ENCODE measurements around the gene VWF.

The VWF gene
- total RNA-seq = 0 to 0.19 (median 0) reads per million in 3 donors

DNA sequence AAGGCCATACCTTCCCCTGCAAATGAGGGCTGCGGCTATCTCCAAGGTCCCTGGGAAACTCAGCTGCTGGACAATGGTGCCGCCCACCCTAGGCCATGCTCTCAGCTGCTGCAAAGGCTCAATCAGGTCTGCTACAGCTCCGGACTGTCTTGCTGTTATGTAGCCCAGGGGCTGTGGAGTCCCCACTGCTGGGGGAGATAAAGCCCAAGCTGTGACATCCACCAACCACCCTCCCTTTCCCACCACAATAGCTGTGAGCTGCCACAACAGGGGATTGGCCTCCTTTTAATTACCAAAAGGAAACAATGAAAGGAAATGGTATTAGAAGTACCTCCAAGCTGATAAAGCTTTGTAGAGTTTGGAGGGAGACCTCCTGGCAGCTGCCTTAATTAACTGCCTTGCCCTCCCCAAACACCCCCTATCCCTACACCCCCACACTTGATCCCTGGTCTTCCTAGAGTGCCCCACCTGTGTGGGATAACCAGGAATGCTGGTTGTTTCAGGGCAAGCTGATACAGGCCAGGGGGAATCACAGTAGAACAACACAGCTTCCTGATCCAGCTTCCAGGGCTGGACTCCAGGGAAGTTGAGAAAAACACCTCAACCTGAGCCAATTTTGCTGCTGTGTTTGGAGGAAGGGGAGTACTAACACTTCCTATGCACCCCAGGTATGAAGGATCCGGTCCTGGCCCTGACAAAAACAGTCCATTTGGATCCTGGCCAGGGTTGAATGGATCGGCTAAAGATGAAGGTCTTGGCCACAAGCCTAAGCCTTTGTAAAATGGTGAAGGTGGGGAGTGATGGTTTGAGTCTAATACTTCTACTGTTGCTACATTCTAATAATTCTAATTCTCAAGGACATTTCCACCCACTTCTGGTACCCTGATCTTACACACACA lies at the start of gene VWF:
Gene VWF, minus strand, starts transcription at position 260 of the 899 bp plus-strand sequence. CDS start 1,474 bp downstream, outside the sequence.
- H3K27ac ChIP-seq (ENCODE audit: insufficient read depth, low read length, poor library complexity, severe bottlenecking) = no peak within 1 kb of the TSS
- H3K27me3 ChIP-seq (replicated peaks; ENCODE audit: control insufficient read depth, insufficient read depth, low read length, poor library complexity, severe bottlenecking) = no peaks in the 10 kb centered on the region
- no peaks in the 10 kb centered on the region for H3K36me3 ChIP-seq (ENCODE audit: control insufficient read depth, insufficient read depth, low read length)
- no peak for DNase-seq
- H3K9me3 ChIP-seq (ENCODE audit: control insufficient read depth, low read length) = no peaks in the 10 kb centered on the region
- no peak within 1 kb of the TSS for H3K4me3 ChIP-seq (ENCODE audit: insufficient read depth, low read depth, low read length, poor library complexity, severe bottlenecking)
- no peaks in the 10 kb centered on the region for H3K4me1 ChIP-seq (ENCODE audit: control insufficient read depth, insufficient read depth, low read length, poor library complexity, severe bottlenecking)

DNA sequence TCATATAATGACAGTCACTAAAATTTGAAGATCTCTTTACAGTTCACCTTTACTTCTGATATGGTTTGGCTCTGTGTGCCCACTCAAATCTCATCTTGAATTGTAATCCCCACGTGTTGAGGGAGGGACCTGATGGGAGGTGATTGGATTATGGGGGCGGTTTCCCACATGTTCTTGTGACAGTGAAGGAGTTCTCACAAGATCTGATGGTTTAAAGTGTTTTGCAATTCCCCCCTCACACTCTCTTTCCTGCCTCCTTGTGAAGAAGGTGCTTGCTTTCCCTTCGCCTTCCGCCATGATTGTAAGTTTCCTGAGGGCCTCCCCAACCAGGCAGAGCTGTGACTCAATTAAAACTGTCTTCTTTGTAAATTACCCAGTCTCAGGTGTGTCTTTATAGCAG lies 48.4 kb upstream of the VWF start:
- Histone ChIP-seq H3K36me3 (ENCODE audit: control insufficient read depth, insufficient read depth, low read length) (no peaks in the 10 kb centered on the region), H3K9me3 (ENCODE audit: control insufficient read depth, low read length) (no peaks in the 10 kb centered on the region), H3K4me3 (ENCODE audit: insufficient read depth, low read depth, low read length, poor library complexity, severe bottlenecking) (no peak overlapping the region), H3K4me1 (ENCODE audit: control insufficient read depth, insufficient read depth, low read length, poor library complexity, severe bottlenecking) (no peaks in the 10 kb centered on the region), H3K27ac (ENCODE audit: insufficient read depth, low read length, poor library complexity, severe bottlenecking) (no peak overlapping the region), H3K27me3 (replicated peaks; ENCODE audit: control insufficient read depth, insufficient read depth, low read length, poor library complexity, severe bottlenecking) (no peaks in the 10 kb centered on the region)
- no peak for DNase-seq

DNA sequence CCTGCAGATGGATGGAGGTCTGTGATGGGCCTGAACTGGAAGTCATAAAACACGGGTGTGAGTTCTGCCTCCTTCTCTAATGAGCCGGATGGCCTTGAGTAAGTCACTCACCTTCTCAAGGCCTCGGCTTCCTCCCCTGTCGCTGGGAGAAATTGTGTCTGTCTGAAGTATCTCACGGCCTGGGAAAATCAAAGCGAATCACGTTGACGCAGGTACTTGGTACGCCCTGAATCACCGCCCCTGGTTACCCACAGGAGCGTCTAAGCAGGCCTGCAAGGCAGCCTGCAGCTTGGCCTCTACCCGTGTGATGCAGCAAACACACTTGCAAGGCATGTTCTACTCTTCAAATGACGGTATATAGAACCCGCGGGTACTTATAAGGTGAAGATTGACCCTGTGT lies 47.6 kb upstream of the VWF start:
- DNase-seq = no peak
- H3K4me1 ChIP-seq (ENCODE audit: control insufficient read depth, insufficient read depth, low read length, poor library complexity, severe bottlenecking) = no peaks in the 10 kb centered on the region
- no peaks in the 10 kb centered on the region for H3K36me3 ChIP-seq (ENCODE audit: control insufficient read depth, insufficient read depth, low read length)
- no peak overlapping the region for H3K27ac ChIP-seq (ENCODE audit: insufficient read depth, low read length, poor library complexity, severe bottlenecking)
- H3K27me3 ChIP-seq (replicated peaks; ENCODE audit: control insufficient read depth, insufficient read depth, low read length, poor library complexity, severe bottlenecking) = no peaks in the 10 kb centered on the region
- no peak overlapping the region for H3K4me3 ChIP-seq (ENCODE audit: insufficient read depth, low read depth, low read length, poor library complexity, severe bottlenecking)
- no peaks in the 10 kb centered on the region for H3K9me3 ChIP-seq (ENCODE audit: control insufficient read depth, low read length)

DNA sequence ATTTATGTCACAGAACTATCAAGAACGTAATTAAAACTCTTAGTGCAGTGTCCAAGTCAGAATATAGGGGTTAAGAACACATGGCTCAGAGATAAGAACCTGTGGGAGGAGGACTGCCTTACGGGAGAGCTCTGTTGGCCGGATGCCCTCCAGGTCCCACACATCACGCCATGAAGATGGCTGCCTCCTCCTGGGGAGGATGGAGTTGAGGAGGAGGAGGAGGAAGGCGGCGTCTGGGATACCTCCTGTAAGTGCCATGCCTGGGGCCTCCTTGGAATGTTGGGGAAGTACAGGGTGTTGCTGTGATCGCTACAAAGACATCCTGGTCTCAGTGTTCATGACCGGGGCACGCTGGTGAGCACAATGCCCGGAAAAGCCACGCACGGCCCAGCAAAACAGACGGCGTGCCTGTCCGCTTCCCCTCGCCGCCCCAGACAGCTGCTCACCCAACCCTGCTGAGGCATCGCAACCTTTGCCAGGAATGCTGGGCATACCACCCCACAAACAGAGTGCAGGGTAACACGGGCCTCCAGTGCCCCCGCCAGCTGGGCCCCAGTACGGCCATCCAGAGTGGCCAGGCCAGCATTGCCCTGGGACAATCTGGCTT lies 47.0 kb upstream of the VWF start:
- no peaks in the 10 kb centered on the region for H3K4me1 ChIP-seq (ENCODE audit: control insufficient read depth, insufficient read depth, low read length, poor library complexity, severe bottlenecking)
- H3K4me3 ChIP-seq (ENCODE audit: insufficient read depth, low read depth, low read length, poor library complexity, severe bottlenecking) = no peak overlapping the region
- H3K27ac ChIP-seq (ENCODE audit: insufficient read depth, low read length, poor library complexity, severe bottlenecking) = no peak overlapping the region
- no peaks in the 10 kb centered on the region for H3K36me3 ChIP-seq (ENCODE audit: control insufficient read depth, insufficient read depth, low read length)
- H3K27me3 ChIP-seq (replicated peaks; ENCODE audit: control insufficient read depth, insufficient read depth, low read length, poor library complexity, severe bottlenecking) = no peaks in the 10 kb centered on the region
- no peaks in the 10 kb centered on the region for H3K9me3 ChIP-seq (ENCODE audit: control insufficient read depth, low read length)
- no peak for DNase-seq

DNA sequence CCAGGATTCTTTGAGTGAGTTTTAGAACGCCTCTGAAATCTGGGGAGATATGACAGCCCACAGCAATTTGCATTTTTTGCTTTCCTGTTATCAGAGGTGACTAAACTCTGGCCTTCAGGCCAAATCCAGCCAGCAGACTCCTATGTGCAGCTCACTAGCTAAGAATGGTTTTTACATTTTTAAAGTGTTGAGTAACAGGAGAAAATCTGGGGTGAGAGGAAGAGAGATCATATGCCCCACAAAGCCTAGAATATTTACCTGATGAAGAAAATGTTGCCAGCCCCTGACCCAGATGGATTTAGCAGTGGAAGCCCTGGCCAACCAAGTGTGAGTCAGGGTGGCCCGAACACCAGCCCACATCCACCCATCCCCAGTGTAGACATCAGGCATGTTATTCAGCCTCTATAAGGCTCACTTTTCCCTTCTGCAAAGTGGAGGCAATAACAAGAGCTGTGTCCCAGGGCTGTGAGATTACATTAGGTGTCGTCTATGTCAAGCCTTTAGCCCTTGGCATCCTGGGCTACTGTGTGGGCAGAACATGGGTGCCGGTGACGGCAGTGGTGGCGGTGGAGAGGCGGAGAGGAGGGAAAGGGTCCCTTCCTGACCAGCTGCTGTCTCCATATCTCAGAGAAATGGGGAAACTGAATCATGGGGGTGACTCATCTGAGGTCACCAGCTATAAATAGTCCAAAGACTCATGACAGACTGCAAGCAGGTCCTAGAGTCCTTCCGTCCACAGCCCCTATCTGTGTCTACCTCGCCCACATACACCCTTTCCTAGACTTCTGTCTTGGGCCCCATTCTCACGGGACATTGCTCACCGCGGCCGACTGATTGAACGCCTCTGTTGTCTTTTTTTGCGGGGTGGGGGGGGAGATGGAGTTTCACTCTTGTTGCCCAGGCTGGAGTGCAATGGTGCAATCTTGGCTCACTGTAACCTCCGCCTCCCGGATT lies 43.1 kb upstream of the VWF start:
- Histone ChIP-seq H3K27ac (ENCODE audit: insufficient read depth, low read length, poor library complexity, severe bottlenecking) (no peak overlapping the region), H3K9me3 (ENCODE audit: control insufficient read depth, low read length) (no peaks in the 10 kb centered on the region), H3K27me3 (replicated peaks; ENCODE audit: control insufficient read depth, insufficient read depth, low read length, poor library complexity, severe bottlenecking) (no peaks in the 10 kb centered on the region), H3K4me3 (ENCODE audit: insufficient read depth, low read depth, low read length, poor library complexity, severe bottlenecking) (no peak overlapping the region), H3K4me1 (ENCODE audit: control insufficient read depth, insufficient read depth, low read length, poor library complexity, severe bottlenecking) (no peaks in the 10 kb centered on the region), H3K36me3 (ENCODE audit: control insufficient read depth, insufficient read depth, low read length) (no peaks in the 10 kb centered on the region)
- no peak for DNase-seq

DNA sequence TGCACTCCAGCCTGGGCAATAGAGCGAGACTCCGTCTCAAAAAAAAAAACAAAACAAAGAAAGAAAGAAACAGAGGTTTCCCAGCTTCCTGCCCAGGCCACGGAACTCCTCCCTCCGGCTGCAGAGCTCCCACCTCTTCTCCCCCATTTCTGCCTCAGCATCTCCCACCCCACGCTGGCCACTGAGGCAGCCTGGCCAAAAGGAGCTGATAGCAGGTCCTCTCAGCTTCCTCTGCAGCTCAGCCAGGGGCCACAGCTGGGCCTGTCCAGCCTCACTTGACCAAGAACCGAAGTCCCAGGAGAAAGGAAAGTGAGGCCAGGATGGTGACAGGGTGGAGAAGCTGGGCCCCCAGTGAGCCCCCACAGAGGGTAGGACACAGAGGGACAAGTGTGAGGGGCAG lies 42.3 kb upstream of the VWF start:
- no peak for DNase-seq
- no peaks in the 10 kb centered on the region for H3K27me3 ChIP-seq (replicated peaks; ENCODE audit: control insufficient read depth, insufficient read depth, low read length, poor library complexity, severe bottlenecking)
- H3K4me1 ChIP-seq (ENCODE audit: control insufficient read depth, insufficient read depth, low read length, poor library complexity, severe bottlenecking) = no peaks in the 10 kb centered on the region
- H3K4me3 ChIP-seq (ENCODE audit: insufficient read depth, low read depth, low read length, poor library complexity, severe bottlenecking) = no peak overlapping the region
- H3K27ac ChIP-seq (ENCODE audit: insufficient read depth, low read length, poor library complexity, severe bottlenecking) = no peak overlapping the region
- no peaks in the 10 kb centered on the region for H3K36me3 ChIP-seq (ENCODE audit: control insufficient read depth, insufficient read depth, low read length)
- H3K9me3 ChIP-seq (ENCODE audit: control insufficient read depth, low read length) = no peaks in the 10 kb centered on the region

DNA sequence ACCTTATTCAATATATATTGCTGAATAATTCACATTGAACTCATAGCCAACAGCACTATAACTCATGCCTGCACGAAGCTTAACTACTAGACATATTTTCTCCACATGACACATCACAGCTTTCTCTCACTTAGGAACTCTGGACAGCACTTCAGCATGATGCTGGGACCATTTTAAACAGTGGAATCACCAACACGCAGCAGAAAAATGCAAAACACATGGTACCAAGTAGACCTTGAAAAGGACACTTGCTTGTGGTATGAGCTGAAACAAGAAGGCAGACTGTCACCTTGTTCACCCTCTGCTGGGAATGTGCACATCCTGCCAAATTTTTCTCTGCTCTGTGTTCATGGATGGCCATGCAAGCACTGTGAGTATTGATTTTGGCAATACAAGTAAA lies 40.9 kb upstream of the VWF start:
- Histone ChIP-seq H3K4me3 (ENCODE audit: insufficient read depth, low read depth, low read length, poor library complexity, severe bottlenecking) (no peak overlapping the region), H3K4me1 (ENCODE audit: control insufficient read depth, insufficient read depth, low read length, poor library complexity, severe bottlenecking) (no peaks in the 10 kb centered on the region), H3K9me3 (ENCODE audit: control insufficient read depth, low read length) (no peaks in the 10 kb centered on the region), H3K36me3 (ENCODE audit: control insufficient read depth, insufficient read depth, low read length) (no peaks in the 10 kb centered on the region), H3K27ac (ENCODE audit: insufficient read depth, low read length, poor library complexity, severe bottlenecking) (no peak overlapping the region), H3K27me3 (replicated peaks; ENCODE audit: control insufficient read depth, insufficient read depth, low read length, poor library complexity, severe bottlenecking) (no peaks in the 10 kb centered on the region)
- no peak for DNase-seq

DNA sequence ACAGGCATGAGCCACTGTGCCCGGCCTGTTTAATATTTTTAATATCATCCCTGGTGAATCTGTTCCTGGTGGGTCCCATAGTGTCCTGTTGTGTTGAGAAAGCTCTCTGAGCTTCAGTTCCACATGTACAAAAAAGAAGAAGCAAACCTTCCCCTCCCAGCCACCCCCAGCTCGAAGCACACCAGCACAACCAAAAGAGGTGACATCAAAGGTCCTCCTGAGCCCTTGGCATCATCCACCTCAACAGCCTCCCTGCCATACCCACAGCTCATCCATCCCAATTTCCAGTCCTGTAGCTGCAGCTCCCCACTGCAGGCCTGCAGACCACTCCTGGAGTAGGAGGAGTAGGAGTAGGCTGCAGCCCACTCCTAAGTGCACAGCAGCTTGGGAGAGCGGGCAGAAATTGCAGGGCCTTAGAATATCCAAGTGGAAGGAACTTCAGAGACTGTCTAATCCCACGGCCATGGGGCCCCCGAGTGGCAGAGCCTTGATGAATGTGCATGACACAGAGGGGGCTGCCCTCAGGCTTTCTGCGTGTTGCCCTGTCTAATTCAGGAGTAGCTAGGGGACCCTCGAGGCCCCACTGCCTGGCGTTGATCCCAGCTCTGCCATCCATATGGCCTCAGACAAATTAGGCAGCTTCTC lies 39.1 kb upstream of the VWF start:
- Histone ChIP-seq H3K9me3 (ENCODE audit: control insufficient read depth, low read length) (no peaks in the 10 kb centered on the region), H3K4me3 (ENCODE audit: insufficient read depth, low read depth, low read length, poor library complexity, severe bottlenecking) (no peak overlapping the region), H3K4me1 (ENCODE audit: control insufficient read depth, insufficient read depth, low read length, poor library complexity, severe bottlenecking) (no peaks in the 10 kb centered on the region), H3K36me3 (ENCODE audit: control insufficient read depth, insufficient read depth, low read length) (no peaks in the 10 kb centered on the region), H3K27ac (ENCODE audit: insufficient read depth, low read length, poor library complexity, severe bottlenecking) (no peak overlapping the region), H3K27me3 (replicated peaks; ENCODE audit: control insufficient read depth, insufficient read depth, low read length, poor library complexity, severe bottlenecking) (no peaks in the 10 kb centered on the region)
- DNase-seq = no peak

DNA sequence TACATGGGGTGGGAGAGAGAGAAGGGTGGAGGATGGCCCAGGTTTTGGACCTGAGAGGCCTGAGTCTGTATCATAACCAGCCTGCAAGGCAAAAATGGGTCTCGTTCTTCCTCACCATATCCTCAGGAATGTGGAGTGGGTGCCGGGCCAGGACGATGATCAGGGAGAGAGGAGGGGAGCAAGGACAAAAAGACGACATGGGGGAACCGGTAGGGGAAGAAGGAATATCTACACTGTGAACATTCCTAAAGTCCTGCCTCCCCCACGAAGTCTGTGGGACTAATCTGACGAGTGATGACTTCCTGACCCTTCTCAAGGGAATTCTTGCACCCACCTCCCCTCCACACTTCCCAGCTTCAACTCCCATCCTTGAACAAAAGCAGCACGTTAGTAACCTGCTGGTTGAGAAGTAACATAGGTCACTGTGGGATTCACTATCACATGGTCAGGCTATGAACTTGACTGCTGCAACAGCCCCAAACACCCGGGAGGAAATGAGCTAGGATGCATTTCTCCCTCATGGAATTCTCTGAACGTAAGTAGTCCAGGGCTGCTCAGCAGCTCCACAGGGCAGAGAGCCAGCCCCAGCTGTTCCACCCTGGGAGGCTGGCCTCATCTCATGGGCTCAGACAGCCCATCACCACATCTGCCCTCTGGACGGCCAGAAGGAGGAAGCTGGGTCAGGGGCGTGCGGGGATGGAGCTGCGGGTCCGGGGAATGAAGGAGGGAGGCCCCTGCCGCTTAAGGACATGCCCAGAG lies 36.8 kb upstream of the VWF start:
- DNase-seq = no peak
- Histone ChIP-seq H3K9me3 (ENCODE audit: control insufficient read depth, low read length) (no peaks in the 10 kb centered on the region), H3K27ac (ENCODE audit: insufficient read depth, low read length, poor library complexity, severe bottlenecking) (no peak overlapping the region), H3K4me1 (ENCODE audit: control insufficient read depth, insufficient read depth, low read length, poor library complexity, severe bottlenecking) (no peaks in the 10 kb centered on the region), H3K27me3 (replicated peaks; ENCODE audit: control insufficient read depth, insufficient read depth, low read length, poor library complexity, severe bottlenecking) (no peaks in the 10 kb centered on the region), H3K36me3 (ENCODE audit: control insufficient read depth, insufficient read depth, low read length) (no peaks in the 10 kb centered on the region), H3K4me3 (ENCODE audit: insufficient read depth, low read depth, low read length, poor library complexity, severe bottlenecking) (no peak overlapping the region)
